Erythroblast (primary cell): ENCODE measurements around the gene OPCML.

Source experiments
- DNase-seq, 2 experiments: peaks; one replicate each; lab custom pipeline; 2025; lab: John Stamatoyannopoulos, UW
- GATA1 ChIP-seq: IDR thresholded peaks from 2 replicates; pipeline ENCODE4 v1.6.1; 2011; ENCODE audit warnings: low read depth, mild to moderate bottlenecking, control low read depth, low read length, moderate library complexity
- POLR2A ChIP-seq: IDR thresholded peaks from 2 replicates; pipeline ENCODE4 v1.6.1; 2011; ENCODE audit warnings: mild to moderate bottlenecking, low read length

The OPCML gene

GRCh38 chr11:133531971-133532651 lies at the start of gene OPCML:
TSS of gene OPCML (minus strand) at chr11:133532501.
- TF ChIP-seq POLR2A (no peak), GATA1 (no peak)
- no peak for DNase-seq

DNA sequence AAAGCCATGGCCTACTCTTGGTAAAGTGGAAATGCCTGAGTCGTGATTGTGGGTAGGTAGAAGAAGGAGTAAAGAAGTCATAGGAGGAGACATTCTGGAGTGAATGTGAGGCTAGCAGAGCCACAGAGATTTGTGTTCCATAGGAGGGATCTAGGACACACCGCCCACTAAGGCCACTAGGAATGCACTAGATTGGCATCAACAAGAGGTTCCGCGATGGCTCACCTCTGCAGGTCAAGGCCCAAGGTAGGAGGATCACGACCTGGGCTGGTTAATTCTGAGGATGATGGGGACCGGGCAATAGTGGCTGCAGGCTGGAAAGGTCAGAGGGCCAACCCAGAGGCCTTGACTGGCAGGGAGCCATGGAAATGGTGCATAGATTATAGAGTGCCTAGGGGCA lies 48.8 kb upstream of the OPCML start:
- TF ChIP-seq GATA1: no peak
- no peak for DNase-seq

DNA sequence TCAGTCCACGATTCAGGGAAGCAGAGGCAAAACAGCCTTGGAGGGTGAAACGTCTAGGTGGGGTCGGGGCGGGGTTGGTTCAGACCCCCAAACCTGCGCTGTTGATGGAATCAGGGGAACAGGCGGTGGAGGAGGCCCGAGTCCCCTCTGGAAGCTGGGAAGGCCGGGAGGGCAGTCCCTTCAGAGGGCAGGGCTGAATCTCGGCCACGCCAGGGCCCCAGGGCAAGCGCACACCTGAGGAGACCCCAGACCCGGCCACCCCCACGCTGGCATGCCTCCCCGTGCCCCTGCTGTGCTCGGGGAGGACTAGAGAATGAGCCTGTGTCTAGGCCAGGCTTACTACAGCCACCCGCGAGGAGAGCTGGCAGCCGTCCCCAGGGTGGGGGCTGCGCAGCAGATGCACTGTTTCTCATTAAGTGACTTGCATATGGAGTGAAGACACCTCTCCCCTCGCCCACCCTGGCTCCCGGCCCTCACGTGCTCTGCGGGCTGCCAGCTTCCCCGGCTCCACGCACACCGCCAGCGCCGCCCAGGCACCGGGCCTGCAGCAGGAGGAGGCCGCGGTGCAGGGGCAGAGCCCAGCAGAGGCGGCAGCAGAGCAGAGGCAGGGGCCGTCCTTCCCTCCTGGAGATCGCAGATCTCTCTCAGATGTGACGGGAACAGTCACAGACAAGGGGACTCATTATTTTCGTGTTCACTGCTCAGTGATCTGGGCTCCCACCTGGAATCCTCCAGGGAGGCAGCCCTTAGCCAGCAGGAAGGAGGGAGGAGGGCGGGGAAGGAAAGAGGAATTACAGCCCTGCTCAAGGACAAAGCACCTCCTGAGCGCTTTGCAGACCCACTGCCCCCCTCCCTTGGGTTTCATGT lies 47.1 kb upstream of the OPCML start:
- no peak for DNase-seq
- TF ChIP-seq GATA1 (no peak), POLR2A (no peak)

DNA sequence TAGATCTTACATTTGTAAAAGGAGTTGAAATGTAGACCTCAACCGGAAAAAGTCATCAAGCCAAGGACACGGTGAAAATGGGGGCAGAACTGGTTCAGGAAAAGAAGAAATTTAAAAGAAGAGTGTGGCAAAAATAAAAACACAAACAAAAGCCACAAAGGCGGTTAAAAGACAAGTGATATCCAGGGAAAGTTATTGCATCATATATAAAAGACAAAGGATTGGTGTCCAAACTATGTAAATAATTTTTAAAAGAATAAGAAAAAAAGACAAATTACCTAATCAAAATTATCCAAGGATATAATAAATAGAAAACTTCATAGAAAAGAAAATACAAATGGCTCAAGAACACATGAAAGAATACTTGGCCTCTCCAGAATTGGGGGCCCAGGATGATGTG lies 45.1 kb upstream of the OPCML start:
- TF ChIP-seq POLR2A (no peak), GATA1 (no peak)
- DNase-seq: no peak

GRCh38 chr11:133576351-133576750 lies 44.0 kb upstream of the OPCML start:
- DNase-seq: peak in 1 of 2 experiments; percentile 1

GRCh38 chr11:133573081-133573480 lies 40.8 kb upstream of the OPCML start:
- no peak for DNase-seq
- TF ChIP-seq POLR2A (no peak), GATA1 (no peak)

More at GRCh38 chr11:133576351-133576750, 44.0 kb upstream of the OPCML start:
- no peak for TF ChIP-seq POLR2A
- TF ChIP-seq GATA1: no peak

- TF ChIP-seq POLR2A (no peak), GATA1 (no peak)
- DNase-seq: no peak
These were observed 38.1 kb upstream of the OPCML start for GRCh38 chr11:133570376-133570775.

DNA sequence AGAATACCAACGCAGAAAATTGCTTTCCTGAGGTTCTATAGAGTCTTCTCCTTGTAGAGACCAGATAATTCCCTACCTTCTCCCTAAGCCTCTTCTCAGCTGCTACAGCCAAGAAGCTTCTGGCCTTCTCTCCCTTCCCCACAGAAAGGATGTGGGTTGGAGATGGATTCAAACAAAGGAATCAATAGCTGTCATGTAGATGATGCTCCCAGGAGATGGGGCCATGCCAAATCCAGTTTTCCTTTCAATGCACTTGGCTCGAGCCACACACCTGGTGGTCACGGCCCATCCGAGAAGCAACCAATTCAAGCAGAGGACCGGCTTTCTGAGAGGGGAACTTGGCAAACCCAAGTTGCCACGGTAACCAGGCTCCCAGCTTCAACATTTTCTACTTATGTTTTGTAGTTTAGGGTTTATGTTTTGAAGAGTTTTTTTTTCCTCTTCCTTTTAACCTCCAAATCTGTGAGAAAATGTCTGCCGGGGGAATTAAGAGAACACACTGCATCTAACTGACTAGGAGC lies 31.3 kb upstream of the OPCML start:
- TF ChIP-seq GATA1 (no peak), POLR2A (no peak)
- no peak for DNase-seq

- no peak for DNase-seq
- TF ChIP-seq GATA1 (no peak), POLR2A (no peak)
These were observed 28.2 kb upstream of the OPCML start for GRCh38 chr11:133560472-133560855.

DNA sequence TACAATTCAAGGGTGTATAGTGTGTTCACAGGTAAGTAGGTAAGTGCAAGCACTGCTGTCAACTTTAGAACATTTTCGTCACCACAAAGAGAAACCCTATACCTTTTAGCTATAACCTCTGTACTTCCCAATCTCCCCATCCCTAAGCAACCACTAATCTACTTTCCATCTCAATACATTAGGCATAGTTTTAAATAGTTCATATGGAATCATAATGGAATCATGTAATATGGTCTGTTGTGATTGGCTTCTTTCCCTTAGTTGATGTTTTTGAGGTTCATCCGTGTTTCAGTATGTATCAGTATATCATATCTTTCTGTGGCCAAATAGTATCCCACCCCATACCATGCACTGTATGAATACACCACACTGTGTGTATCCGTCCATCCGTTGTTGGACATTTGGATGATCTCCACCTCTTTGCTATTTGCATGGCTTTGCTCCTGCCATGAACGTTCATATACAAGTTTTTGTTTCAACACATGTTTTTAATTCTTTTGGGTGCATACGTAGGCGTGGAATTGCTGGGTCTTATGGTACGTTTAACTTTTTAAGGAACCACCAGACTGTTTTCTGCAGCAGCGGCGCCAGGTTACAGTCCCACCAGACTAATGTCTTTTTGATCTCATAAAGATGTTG lies 27.7 kb upstream of the OPCML start:
- TF ChIP-seq POLR2A (no peak), GATA1 (no peak)
- DNase-seq: no peak

DNA sequence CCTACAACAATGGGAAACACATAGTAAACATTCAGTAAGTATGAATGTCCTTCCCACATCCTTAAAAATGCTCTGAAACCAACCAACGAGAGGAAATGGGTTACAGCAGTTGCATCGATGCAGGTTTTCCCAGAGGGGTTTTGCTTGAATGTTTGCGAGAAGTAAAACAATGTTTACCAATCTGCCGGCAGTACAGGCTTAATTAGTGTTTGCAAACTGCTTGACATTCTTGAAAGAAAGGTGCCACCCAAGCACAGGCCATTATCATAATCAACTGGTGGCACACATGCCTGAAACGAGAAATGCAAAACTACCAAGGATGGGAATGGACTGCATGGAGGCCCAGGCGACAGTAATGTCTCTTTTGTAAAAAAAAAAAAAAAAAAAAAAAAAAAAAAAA lies 27.1 kb upstream of the OPCML start:
- DNase-seq: no peak
- no peak for TF ChIP-seq POLR2A
- TF ChIP-seq GATA1: no peak

DNA sequence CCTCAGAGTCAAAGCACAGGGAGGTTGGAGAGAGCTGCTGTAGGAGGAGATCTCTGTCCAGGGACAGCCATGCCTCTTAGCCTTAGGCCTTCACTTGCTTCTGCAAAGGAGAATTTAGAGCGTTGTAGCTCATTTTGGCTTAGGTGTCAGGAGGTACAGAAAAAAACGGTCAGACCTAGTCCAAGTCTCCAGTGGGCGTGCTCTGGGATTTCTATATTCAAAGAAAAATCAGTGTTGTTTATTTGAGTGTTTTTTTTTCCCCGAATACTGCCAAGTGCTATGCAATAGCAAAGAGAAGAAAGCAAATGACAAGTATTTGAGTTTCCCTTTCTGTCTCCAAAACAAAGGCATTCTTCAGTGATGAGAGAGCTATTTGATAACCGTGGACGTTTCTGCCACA lies 22.7 kb upstream of the OPCML start:
- TF ChIP-seq POLR2A (no peak), GATA1 (no peak)
- DNase-seq: no peak

DNA sequence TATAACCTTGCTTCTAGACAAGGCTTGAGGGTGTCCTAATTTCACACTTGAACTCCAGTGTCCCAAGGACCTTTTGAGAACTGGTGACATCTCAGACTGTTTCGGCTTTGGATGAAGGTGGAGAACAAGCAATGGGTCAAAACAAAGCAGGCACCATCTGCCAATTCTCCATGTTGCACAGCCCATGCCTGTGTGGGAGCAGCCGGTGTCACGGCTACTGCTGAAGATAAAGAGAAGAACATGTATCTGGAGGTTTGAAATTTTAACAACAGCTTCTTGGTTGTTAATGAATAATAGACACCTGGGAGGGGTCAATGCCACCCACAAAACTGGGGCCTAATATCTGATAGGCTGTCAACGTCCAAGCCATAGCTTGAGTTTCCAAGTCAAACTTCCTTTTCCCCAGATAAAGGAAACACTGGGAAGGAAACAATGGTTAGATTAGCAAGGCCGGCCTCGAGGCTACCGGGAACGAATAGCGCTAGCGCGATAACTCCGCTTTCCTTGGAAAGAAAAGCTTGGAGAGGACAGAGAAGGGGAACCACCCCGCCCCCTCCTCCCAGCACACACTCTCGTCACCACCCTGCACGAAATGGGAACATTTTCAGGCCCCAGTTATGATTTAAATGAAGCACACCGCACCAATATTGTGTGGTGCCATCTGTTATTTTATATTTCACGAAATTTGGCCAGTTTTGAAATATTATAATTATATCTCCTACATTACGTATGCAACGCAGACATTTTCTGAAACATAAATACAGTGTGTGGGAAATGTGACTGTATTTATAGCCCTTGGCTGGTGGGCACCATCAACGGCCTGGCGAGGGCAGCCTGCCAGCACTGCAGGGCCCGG lies 21.8 kb upstream of the OPCML start:
- no peak for TF ChIP-seq GATA1
- no peak for TF ChIP-seq POLR2A

GRCh38 chr11:133552938-133553337 lies 20.6 kb upstream of the OPCML start:
- no peak for DNase-seq

More for the DNA sequence above, 21.8 kb upstream of the OPCML start:
- DNase-seq: no peak

More at GRCh38 chr11:133552938-133553337, 20.6 kb upstream of the OPCML start:
- no peak for TF ChIP-seq GATA1
- TF ChIP-seq POLR2A: no peak
